K562 (cell line): Measurements from ENCODE around the gene ACP6. TPM values are rescaled to one million over a fixed set of nuclear protein-coding genes. Genes with fewer than 3 reads are reported as not detected.

Experiments
- ATAC-seq: fragments of 200-7000 bp; cut with Tn5 transposase; 3 replicates; pipeline ENCODE4 v1.9.1; 2020; ENCODE audit warnings: moderate library complexity
- BruUV-seq: library from RNA; stranded (reverse); fragments of 400-500 nt; replicated peaks from 2 replicates; lab custom pipeline; 2021; lab: Mats Ljungman, UMichigan
- CTCF ChIA-PET: fragments of 300-600 bp; formaldehyde crosslinking; extraction: SDS; loops from one replicate; lab custom pipeline; 2021; ENCODE audit warnings: low intra/inter-chr PET ratio; lab: Yijun Ruan, JAX
- POLR2A ChIA-PET: fragments of 300-600, 350-650 bp; sonication (Branson Sonifier 250); formaldehyde crosslinking; extraction: SDS; loops from one replicate; lab custom pipeline; 2021; ENCODE audit warnings: antibody characterized with exemption, inconsistent platforms; lab: Yijun Ruan, JAX
- DNase-seq, 4 experiments: peaks; one replicate each; pipeline versions ENCODE4 v3.0.0 to v3.0.0-alpha.2; 2011 to 2018; ENCODE audit warnings: low spot score in 3 of 4, mixed read lengths in 3 of 4; ENCODE audit errors: extremely low read depth in 1 of 4
- FAIRE-seq: peaks from 2 replicates; lab custom pipeline; 2011; peaks lifted over from hg19 to GRCh38; lab: Jason Lieb, UNC
- H2AFZ ChIP-seq: 2 replicates; pipeline ENCODE4 v1.6.0; 2011; ENCODE audit warnings: low read depth, low read length, control low read depth, inconsistent platforms
- H3K27ac ChIP-seq: fragments of 200-600 bp; 3 replicates; pipeline ENCODE4 v1.8.0; 2011; ENCODE audit warnings: low read depth, mild to moderate bottlenecking, control low read depth, inconsistent platforms, low read length, moderate library complexity, mixed read lengths; ENCODE audit errors: extremely low read depth
- H3K27me3 ChIP-seq, 2 experiments: fragments of 300-600 bp in 1 of 2; 2 replicates in 1 of 2; 3 replicates in 1 of 2; pipeline versions ENCODE4 v1.6.0 to v1.8.0; 2011; ENCODE audit warnings: inconsistent platforms in 2 of 2, low read length in 2 of 2, mild to moderate bottlenecking in 1 of 2, mixed read lengths in 1 of 2, moderate library complexity in 1 of 2; ENCODE audit not compliant: control insufficient read depth in 2 of 2, insufficient read depth in 2 of 2
- H3K36me3 ChIP-seq: fragments of 300-600 bp; 3 replicates; pipeline ENCODE4 v1.8.0; 2011; ENCODE audit warnings: mild to moderate bottlenecking, low read length, inconsistent platforms; ENCODE audit not compliant: control insufficient read depth, insufficient read depth
- H3K4me1 ChIP-seq, 2 experiments: fragments of 200-600 bp in 1 of 2; replicated peaks in 1 of 2; 2 replicates in 1 of 2; 3 replicates in 1 of 2; pipeline versions ENCODE4 v1.5.1 to v1.8.0; 2011; ENCODE audit warnings: inconsistent platforms in 2 of 2, low read length in 2 of 2, mild to moderate bottlenecking in 1 of 2, mixed read lengths in 1 of 2, moderate library complexity in 1 of 2; ENCODE audit not compliant: control insufficient read depth in 2 of 2, insufficient read depth in 2 of 2
- H3K4me2 ChIP-seq: 2 replicates; pipeline ENCODE4 v1.6.1; 2011; ENCODE audit warnings: low read length, control low read depth, inconsistent platforms, mixed read lengths; ENCODE audit not compliant: insufficient read depth
- H3K4me3 ChIP-seq: fragments of 200-600 bp; sonication (generic), shearing (Covaris generic); 2 replicates; pipeline ENCODE4 v1.5.1; 2016; ENCODE audit warnings: control low read depth, inconsistent platforms
- H3K79me2 ChIP-seq: fragments of 200-600 bp; 3 replicates; pipeline ENCODE4 v1.8.0; 2011; ENCODE audit warnings: low read length, inconsistent platforms; ENCODE audit not compliant: control insufficient read depth, insufficient read depth
- H3K9ac ChIP-seq, 2 experiments: 2 replicates each; pipeline versions ENCODE4 v1.6.0 to v1.6.1; 2011; ENCODE audit warnings: low read depth in 2 of 2, low read length in 2 of 2, control low read depth in 1 of 2, inconsistent platforms in 1 of 2, mild to moderate bottlenecking in 1 of 2, mixed read lengths in 1 of 2; ENCODE audit not compliant: insufficient read depth in 1 of 2
- H3K9me1 ChIP-seq: one replicate; pipeline ENCODE4 v1.6.0; 2011; ENCODE audit warnings: inconsistent platforms, mild to moderate bottlenecking, low read length, moderate library complexity; ENCODE audit not compliant: control insufficient read depth, insufficient read depth
- H3K9me3 ChIP-seq: replicated peaks from 2 replicates; pipeline ENCODE4 v1.5.1; 2011; ENCODE audit warnings: low read depth, low read length, inconsistent platforms; ENCODE audit not compliant: control insufficient read depth, insufficient read depth
- H4K20me1 ChIP-seq: replicated peaks from 2 replicates; pipeline ENCODE4 v1.6.1; 2011; ENCODE audit warnings: low read length, inconsistent platforms, mixed read lengths; ENCODE audit not compliant: control insufficient read depth, insufficient read depth
- CCNT2 ChIP-seq: IDR thresholded peaks from 2 replicates; pipeline ENCODE4 v1.6.1; 2011; ENCODE audit warnings: borderline replicate concordance, low read depth, mild to moderate bottlenecking, moderate library complexity, mixed read lengths, low read length; ENCODE audit not compliant: insufficient read length; ENCODE audit errors: extremely low read depth
- CEBPZ ChIP-seq: fragments of 150-350 bp; IDR thresholded peaks from 2 replicates; pipeline ENCODE4 v1.6.1; 2014; ENCODE audit warnings: low read depth, mild to moderate bottlenecking, low read length, borderline replicate concordance
- GATA2 ChIP-seq: sonication (generic); formaldehyde crosslinking; IDR thresholded peaks from 2 replicates; pipeline ENCODE4 v1.4.0; 2020; ENCODE audit warnings: mild to moderate bottlenecking, missing genetic modification reagents
- HBP1 ChIP-seq: fragments of 450-650 bp; formaldehyde crosslinking; IDR thresholded peaks from 2 replicates; pipeline ENCODE4 v1.4.0; 2022; ENCODE audit warnings: missing genetic modification characterization
- IFI16 ChIP-seq: fragments of 250-450 bp; sonication (Bioruptor Pico); IDR thresholded peaks from 2 replicates; pipeline ENCODE4 v2.1.2; 2022; ENCODE audit warnings: mild to moderate bottlenecking, inconsistent platforms
- NCOR1 ChIP-seq: fragments of 450-650 bp; IDR thresholded peaks from 2 replicates; pipeline ENCODE4 v1.6.1; 2016; ENCODE audit warnings: mild to moderate bottlenecking, moderate library complexity
- NFXL1 ChIP-seq: fragments of 450-650 bp; formaldehyde crosslinking; IDR thresholded peaks from 2 replicates; pipeline ENCODE4 v1.4.0; 2021; ENCODE audit warnings: mild to moderate bottlenecking
- PHF20 ChIP-seq: fragments of 450-650 bp; IDR thresholded peaks from 2 replicates; pipeline ENCODE4 v1.6.1; 2018; ENCODE audit not compliant: partially characterized antibody
- PYGO2 ChIP-seq: fragments of 450-650 bp; IDR thresholded peaks from 2 replicates; pipeline ENCODE4 v1.6.1; 2016; ENCODE audit warnings: mild to moderate bottlenecking, missing genetic modification characterization, moderate library complexity, missing compliant biosample characterization
- ZKSCAN8 ChIP-seq: fragments of 200-800 bp; sonication (Bioruptor generic); IDR thresholded peaks from 2 replicates; pipeline ENCODE4 v1.6.1; 2016; ENCODE audit warnings: missing genetic modification characterization, missing compliant biosample characterization
- ZNF134 ChIP-seq: fragments of 250-450 bp; sonication (Bioruptor Pico); conservative IDR thresholded peaks from 2 replicates; pipeline ENCODE4 v1.4.0; 2020
- WGBS: fragments of 100-300 bp; shearing (Covaris generic); methylation state at CpG from one replicate; pipeline ENCODE4 v1.1.6; 2016; ENCODE audit warnings: low coverage, mixed read lengths; ENCODE audit not compliant: insufficient coverage; ENCODE audit errors: missing lambda C conversion rate; 5-methylcytosine and 5-hydroxymethylcytosine counted together
- in situ Hi-C: fragments of 300-500 bp; cut with MboI; formaldehyde crosslinking; loops from 4 replicates; pipeline ENCODE4 v1.15.0; 2018; ENCODE audit warnings: inconsistent platforms, mixed read lengths
- intact Hi-C: fragments of 100-400 bp; cut with micrococcal nuclease; formaldehyde crosslinking; loops from 2 replicates; pipeline ENCODE4 v1.14.2; 2022
- polyA plus RNA-seq, 8 experiments: library from polyadenylated mRNA; depleted of rRNA in 4 of 8; stranded (reverse) in 5 of 8; unstranded in 3 of 8; fragments of >200 nt; fragmentation: Nextera tagmentation in 2 of 8; fragmentation: Illumina TruSeq in 1 of 8; extraction: Ambion mirVana in 2 of 8; extraction: Trizol in 1 of 8; gene quantifications; 2 replicates each; pipeline versions ENCODE4 v1.2.1 to v1.2.3, GENCODE V29; 2011 to 2014; ENCODE audit warnings: inconsistent platforms in 1 of 8, missing spikeins in 1 of 8
- total RNA-seq, 7 experiments: library from RNA; depleted of rRNA in 6 of 7; stranded (reverse); fragments of >200 nt in 6 of 7; fragmentation: Illumina TruSeq in 2 of 7; extraction: Trizol in 2 of 7; gene quantifications; 2 replicates each; pipeline versions ENCODE4 v1.2.1 to v1.2.3, GENCODE V29; 2011 to 2021; ENCODE audit warnings: low replicate concordance in 1 of 7
- TF ChIP-seq, protein P1 (sequence below): fragments of 250-450 bp; sonication (Bioruptor Pico); IDR thresholded peaks from 2 replicates; pipeline ENCODE4 v1.5.0; 2020; ENCODE audit warnings: mild to moderate bottlenecking, borderline replicate concordance

ACP6 gene
- total and polyA plus RNA-seq, 9 of the 15 experiments (the other 6 are each of a cell fraction or from before 2014, with no cell fraction given) = 0.05 to 1.4 (median 0.49) TPM

DNA sequence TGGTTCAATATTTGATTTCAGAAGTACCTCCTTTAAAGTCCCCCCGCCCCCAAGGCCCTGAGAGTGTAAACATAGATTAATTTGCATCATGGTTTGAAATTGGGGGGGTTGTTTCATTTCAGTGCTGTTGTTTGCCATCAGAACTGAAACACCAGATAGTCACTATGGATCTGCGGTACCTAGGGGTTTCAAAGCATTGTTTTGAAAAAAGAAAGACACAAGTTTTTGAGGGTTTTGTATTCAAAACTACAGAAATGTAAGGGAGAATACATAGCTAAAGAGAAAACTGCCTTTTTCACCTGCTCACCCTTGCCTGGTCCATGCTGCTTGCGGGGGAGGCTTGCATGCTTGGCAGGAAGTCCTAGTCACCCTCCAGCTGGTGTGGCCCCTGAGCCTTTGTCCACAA, 59.3 kb downstream of the ACP6 start:
- Histone ChIP-seq H3K27me3 (no peaks in the 10 kb centered on the region), H3K9ac (no peak overlapping the region), H4K20me1 (no peaks in the 10 kb centered on the region), H3K4me1 (no peaks in the 10 kb centered on the region), H2AFZ (no peak overlapping the region), H3K9me3 (no peaks in the 10 kb centered on the region), H3K79me2 (no peaks in the 10 kb centered on the region), H3K36me3 (peaks cover 11% of the 10 kb centered on the region; the same call in 2 of the 3 replicates), H3K4me3 (no peak overlapping the region), H3K27ac (no peak overlapping the region), H3K9me1 (no peaks in the 10 kb centered on the region), H3K4me2 (no peak overlapping the region)
- ATAC-seq = no peak
- POLR2A ChIA-PET = no interaction called here
- FAIRE-seq = no peak
- BruUV-seq = no TSS peak
- CTCF ChIA-PET = no interaction called here
- DNase-seq = no peak
- intact Hi-C loops (no loop called here), in situ Hi-C loops (no loop called here)
- WGBS = 51% methylated on average over 3 of the region's 3 CpGs
- TF ChIP-seq CCNT2 (no peak), ZKSCAN8 (CRISPR knock-in tag) (no peak), CEBPZ (no peak), ZNF134 (CRISPR knock-in tag) (no peak), IFI16 (CRISPR knock-in tag) (no peak), PYGO2 (tag) (no peak), NCOR1 (no peak), NFXL1 (CRISPR knock-in tag) (no peak), GATA2 (CRISPR knock-in tag) (no peak), PHF20 (no peak), HBP1 (no peak)
- TF ChIP-seq, protein P1, sequence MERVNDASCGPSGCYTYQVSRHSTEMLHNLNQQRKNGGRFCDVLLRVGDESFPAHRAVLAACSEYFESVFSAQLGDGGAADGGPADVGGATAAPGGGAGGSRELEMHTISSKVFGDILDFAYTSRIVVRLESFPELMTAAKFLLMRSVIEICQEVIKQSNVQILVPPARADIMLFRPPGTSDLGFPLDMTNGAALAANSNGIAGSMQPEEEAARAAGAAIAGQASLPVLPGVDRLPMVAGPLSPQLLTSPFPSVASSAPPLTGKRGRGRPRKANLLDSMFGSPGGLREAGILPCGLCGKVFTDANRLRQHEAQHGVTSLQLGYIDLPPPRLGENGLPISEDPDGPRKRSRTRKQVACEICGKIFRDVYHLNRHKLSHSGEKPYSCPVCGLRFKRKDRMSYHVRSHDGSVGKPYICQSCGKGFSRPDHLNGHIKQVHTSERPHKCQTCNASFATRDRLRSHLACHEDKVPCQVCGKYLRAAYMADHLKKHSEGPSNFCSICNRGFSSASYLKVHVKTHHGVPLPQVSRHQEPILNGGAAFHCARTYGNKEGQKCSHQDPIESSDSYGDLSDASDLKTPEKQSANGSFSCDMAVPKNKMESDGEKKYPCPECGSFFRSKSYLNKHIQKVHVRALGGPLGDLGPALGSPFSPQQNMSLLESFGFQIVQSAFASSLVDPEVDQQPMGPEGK (CRISPR knock-in tag) = no peak
